Measurements from ENCODE around the gene DIDO1. TPM values are rescaled to one million over a fixed set of nuclear protein-coding genes. Genes with fewer than 3 reads are reported as not detected.
"Not testable (repeated sequence)": the region's sequence is repeated elsewhere in the genome, so short reads cannot be mapped to it uniquely, and the experiment has no call there.

The DIDO1 gene
- total and polyA plus RNA-seq, 7 donors = 10.4 to 70.6 (median 48.7) TPM

DNA sequence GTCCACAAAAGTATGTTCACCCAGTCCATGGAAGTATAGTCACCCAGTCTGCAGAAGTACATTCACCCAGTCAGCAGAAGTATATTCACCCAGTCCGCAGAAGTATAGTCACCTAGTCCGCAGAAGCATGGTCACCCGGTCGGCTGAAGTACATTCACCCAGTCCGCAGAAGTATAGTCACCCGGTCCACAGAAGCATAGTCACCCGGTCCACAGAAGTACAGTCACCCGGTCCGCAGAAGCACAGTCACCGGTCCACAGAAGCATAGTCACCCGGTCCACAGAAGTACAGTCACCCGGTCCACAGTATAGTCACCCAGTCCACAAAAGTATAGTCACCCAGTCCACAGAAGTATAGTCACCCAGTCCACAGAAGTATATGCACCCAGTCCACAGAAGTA, 73.5 kb downstream of the DIDO1 start:
- intact Hi-C loops (cut with DNase I) = no loop called here
- Histone ChIP-seq H3K4me1 (no peaks in the 10 kb centered on the region), H3K4me3 (no peak overlapping the region), H3K9me3 (no peaks in the 10 kb centered on the region), H3K36me3 (peaks cover 0 to 54% (median 6%) of the 10 kb centered on the region in 4 donors), H3K27me3 (no peaks in the 10 kb centered on the region), H3K27ac (no peak overlapping the region)
- DNase-seq = no peak
- TF ChIP-seq, protein P1, sequence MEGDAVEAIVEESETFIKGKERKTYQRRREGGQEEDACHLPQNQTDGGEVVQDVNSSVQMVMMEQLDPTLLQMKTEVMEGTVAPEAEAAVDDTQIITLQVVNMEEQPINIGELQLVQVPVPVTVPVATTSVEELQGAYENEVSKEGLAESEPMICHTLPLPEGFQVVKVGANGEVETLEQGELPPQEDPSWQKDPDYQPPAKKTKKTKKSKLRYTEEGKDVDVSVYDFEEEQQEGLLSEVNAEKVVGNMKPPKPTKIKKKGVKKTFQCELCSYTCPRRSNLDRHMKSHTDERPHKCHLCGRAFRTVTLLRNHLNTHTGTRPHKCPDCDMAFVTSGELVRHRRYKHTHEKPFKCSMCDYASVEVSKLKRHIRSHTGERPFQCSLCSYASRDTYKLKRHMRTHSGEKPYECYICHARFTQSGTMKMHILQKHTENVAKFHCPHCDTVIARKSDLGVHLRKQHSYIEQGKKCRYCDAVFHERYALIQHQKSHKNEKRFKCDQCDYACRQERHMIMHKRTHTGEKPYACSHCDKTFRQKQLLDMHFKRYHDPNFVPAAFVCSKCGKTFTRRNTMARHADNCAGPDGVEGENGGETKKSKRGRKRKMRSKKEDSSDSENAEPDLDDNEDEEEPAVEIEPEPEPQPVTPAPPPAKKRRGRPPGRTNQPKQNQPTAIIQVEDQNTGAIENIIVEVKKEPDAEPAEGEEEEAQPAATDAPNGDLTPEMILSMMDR (IDR thresholded peaks at IDR 0.05) = no peak
- TF ChIP-seq EP300 (IDR thresholded peaks at IDR 0.05) (no peak), POLR2AphosphoS5 (IDR thresholded peaks at IDR 0.05) (no peak), POLR2A (IDR thresholded peaks at IDR 0.05) (no peak)
- WGBS, 2 donors = 97 to 98% methylated on average over 12 of the region's 12 CpGs

DNA sequence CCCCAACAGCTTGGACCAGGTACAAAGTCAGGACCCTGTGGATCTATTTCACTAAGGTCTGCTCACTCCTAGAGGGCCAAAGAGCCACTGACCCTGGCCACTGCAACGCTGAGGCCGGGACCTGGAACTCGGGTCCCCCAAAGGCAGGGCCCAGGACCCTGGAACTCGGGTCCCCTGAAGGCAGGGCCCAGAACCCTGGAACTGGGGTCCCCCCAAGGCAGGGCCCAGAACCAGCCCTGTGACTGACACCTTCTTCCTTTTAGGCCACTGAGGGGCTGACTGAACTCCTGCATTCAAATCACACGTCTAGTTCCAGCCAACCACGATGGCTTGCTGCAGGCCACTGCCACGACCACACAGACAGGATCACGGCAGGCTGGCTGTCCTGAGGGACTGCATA, 74.1 kb downstream of the DIDO1 start:
- no peak overlapping the region for H3K27ac ChIP-seq
- peaks cover 0 to 51% (median 5%) of the 10 kb centered on the region in 4 donors for H3K36me3 ChIP-seq
- H3K9me3 ChIP-seq = no peaks in the 10 kb centered on the region
- 91 to 93% methylated on average over 8 of the region's 8 CpGs for WGBS, 2 donors
- no peaks in the 10 kb centered on the region for H3K4me1 ChIP-seq
- DNase-seq = no peak
- no peaks in the 10 kb centered on the region for H3K27me3 ChIP-seq
- no peak overlapping the region for H3K4me3 ChIP-seq
- intact Hi-C loops (cut with DNase I) = no loop called here
- TF ChIP-seq EP300 (IDR thresholded peaks at IDR 0.05) = no peak

DNA sequence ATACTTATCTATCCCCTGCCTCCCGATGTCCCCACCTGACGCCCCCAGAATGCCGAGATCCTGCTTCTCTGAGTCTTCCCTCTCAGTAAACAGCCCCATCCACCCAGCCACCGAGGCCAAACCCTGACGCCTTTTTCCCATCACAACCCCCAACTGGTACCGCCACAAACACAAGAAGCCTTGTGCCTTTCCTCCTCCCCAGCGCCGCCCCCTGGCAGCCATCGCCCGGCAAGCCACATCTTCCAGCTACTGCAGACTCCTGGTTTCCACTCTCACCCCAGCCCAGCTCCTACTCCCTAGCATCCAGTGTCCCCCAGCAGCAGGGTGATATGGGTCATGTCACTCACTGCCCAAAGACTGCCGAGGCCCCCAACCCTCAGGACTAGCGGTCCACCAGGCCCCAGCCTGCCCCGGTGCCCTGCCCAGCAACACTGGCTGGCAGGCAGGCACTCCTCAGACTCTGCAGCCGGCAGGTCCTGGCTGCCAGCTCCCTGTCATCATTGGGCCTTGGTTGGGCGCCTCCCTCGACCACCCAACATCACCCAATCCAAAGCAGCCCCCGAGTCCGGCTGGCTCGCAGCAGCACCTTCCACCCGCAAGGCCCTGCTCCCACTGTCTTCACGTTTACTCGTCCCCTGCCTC, 75.9 kb downstream of the DIDO1 start:
- Histone ChIP-seq H3K4me3 (no peak overlapping the region), H3K27me3 (no peaks in the 10 kb centered on the region), H3K9me3 (no peaks in the 10 kb centered on the region), H3K36me3 (peaks cover 0 to 38% (median 4%) of the 10 kb centered on the region in 4 donors), H3K4me1 (no peaks in the 10 kb centered on the region), H3K27ac (peak overlapping the region in 1 of 4 donors; percentile 19)
- 92 to 94% methylated on average over 22 of the region's 22 CpGs for WGBS, 2 donors
- intact Hi-C loops (cut with DNase I) = no loop called here
- DNase-seq = no peak
- TF ChIP-seq EP300 (IDR thresholded peaks at IDR 0.05) (no peak), POLR2AphosphoS5 (IDR thresholded peaks at IDR 0.05) (no peak), POLR2A (IDR thresholded peaks at IDR 0.05) (no peak)
- TF ChIP-seq, protein P1 (IDR thresholded peaks at IDR 0.05) = no peak

DNA sequence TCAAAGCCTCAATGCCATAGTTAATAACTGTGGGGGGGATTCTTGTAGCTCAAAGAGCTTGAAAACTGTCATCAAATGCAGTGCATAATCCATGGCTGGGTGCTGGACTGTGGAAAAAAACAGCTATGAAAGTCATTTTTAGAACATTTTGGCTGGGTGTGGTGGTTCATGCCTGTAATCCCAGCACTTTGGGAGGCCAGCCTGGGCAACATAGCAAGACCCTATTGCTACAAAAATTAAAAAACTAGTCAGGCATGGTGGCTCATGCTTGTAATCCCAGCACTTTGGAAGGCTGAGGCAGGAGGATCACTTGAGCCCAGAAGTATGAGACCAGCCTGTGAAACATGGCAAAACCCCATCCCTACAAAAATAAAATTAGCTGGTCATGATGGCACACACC, 76.9 kb downstream of the DIDO1 start:
- Histone ChIP-seq H3K27ac (no peak overlapping the region), H3K27me3 (no peaks in the 10 kb centered on the region), H3K36me3 (peaks cover 0 to 31% (median 4%) of the 10 kb centered on the region in 4 donors), H3K9me3 (no peaks in the 10 kb centered on the region), H3K4me3 (no peak overlapping the region), H3K4me1 (no peaks in the 10 kb centered on the region)
- no peak for DNase-seq
- TF ChIP-seq POLR2AphosphoS5 (IDR thresholded peaks at IDR 0.05) = no peak
- TF ChIP-seq POLR2A (IDR thresholded peaks at IDR 0.05) = no peak
- TF ChIP-seq EP300 (IDR thresholded peaks at IDR 0.05) = no peak
- TF ChIP-seq, protein P1 (IDR thresholded peaks at IDR 0.05) = no peak
- intact Hi-C loops (cut with DNase I) = no loop called here

DNA sequence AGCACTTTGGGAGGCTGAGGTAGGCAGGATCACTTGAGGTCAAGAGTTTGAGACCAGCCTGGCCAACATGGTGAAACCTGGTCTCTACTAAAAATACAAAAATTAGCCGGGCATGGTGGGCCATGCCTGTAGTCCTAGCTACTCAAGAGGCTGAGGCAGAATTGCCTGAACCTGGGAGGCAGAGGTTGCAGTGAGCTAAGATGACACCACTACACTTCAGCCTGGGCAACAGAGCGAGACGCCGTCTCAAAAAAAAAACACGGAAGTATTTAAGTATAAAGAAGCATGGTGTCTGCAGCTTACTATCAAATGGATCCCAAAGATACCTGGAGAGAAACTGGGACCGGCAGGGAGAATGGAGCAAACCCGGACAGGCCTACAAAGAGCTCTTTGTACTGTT, 77.4 kb downstream of the DIDO1 start:
- H3K4me3 ChIP-seq; intact Hi-C loops (cut with DNase I); H3K4me1 ChIP-seq; H3K27ac ChIP-seq; H3K27me3 ChIP-seq; H3K9me3 ChIP-seq; DNase-seq: not testable (repeated sequence)
- WGBS, 2 donors = 95 to 96% methylated on average over 7 of the region's 7 CpGs
- peaks cover 0 to 29% (median 4%) of the 10 kb centered on the region in 4 donors for H3K36me3 ChIP-seq
